Measurements from ENCODE around the gene UGT3A2.

DNA sequence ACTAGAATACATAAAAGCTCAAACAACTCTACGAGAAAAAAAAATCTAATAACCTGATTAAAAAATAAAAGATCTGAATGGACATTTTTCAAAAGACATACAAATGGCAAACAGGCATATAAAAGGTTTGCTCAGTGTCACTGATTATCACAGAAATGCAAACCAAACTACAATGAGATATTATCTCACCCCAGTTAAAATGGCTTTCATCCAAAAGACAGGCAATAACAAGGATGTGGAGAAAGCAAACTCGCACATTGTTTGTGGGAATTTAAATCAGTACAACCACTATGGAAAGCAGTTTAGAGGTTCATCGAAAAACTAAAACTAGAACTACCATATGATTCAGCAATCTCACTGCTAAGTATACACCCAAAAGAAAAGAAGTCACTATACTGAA lies 20.8 kb downstream of the UGT3A2 start:
- TF ChIP-seq, protein P1, sequence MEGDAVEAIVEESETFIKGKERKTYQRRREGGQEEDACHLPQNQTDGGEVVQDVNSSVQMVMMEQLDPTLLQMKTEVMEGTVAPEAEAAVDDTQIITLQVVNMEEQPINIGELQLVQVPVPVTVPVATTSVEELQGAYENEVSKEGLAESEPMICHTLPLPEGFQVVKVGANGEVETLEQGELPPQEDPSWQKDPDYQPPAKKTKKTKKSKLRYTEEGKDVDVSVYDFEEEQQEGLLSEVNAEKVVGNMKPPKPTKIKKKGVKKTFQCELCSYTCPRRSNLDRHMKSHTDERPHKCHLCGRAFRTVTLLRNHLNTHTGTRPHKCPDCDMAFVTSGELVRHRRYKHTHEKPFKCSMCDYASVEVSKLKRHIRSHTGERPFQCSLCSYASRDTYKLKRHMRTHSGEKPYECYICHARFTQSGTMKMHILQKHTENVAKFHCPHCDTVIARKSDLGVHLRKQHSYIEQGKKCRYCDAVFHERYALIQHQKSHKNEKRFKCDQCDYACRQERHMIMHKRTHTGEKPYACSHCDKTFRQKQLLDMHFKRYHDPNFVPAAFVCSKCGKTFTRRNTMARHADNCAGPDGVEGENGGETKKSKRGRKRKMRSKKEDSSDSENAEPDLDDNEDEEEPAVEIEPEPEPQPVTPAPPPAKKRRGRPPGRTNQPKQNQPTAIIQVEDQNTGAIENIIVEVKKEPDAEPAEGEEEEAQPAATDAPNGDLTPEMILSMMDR (conservative IDR thresholded peaks at IDR 0.05; ENCODE audit: low read depth, low read length), result no peak
- TF ChIP-seq EZH2 (IDR thresholded peaks at IDR 0.05; ENCODE audit: borderline replicate concordance, low read depth, low read length, poor library complexity, severe bottlenecking), result no peak

Measured in A673 (cell line).